Measurements from ENCODE around the gene ENTPD2.

The ENTPD2 gene

DNA sequence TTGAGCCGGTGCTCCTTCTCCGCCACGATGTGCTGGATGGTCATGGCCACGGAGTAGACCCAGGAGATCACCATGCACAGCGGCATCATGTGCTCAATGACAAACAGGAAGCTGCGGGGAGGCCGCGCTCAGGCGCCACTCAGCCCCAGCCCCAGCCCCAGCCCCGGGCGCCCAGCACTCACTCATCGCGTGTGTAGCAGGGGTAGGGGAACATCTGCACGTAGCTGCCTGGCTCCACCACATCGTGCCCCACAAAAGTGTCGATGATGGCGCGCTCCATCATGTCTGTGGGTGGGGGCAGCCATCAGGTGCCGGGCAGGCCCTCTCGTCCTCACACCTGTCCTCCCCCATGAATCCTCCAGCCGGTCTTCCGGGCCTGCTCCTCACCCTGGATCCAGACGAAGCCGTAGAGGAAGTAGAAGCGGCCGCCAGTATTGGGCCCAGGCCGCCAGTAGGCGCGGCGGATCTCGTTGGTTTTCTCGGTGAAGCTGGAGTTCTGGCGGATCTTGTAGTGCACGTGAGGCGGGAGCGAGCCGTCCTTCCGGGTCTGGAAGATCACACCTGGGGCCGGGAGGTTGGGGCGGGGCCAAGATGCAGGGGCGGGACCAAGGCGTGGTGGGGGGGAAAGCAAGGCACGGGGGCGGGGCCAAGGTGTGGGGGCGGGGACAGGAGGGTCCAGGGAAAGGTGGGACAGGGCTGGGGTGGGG is 35.9 kb downstream of the ENTPD2 start:
- H3K27ac ChIP-seq, result no peak overlapping the region
- TF ChIP-seq, protein P1, sequence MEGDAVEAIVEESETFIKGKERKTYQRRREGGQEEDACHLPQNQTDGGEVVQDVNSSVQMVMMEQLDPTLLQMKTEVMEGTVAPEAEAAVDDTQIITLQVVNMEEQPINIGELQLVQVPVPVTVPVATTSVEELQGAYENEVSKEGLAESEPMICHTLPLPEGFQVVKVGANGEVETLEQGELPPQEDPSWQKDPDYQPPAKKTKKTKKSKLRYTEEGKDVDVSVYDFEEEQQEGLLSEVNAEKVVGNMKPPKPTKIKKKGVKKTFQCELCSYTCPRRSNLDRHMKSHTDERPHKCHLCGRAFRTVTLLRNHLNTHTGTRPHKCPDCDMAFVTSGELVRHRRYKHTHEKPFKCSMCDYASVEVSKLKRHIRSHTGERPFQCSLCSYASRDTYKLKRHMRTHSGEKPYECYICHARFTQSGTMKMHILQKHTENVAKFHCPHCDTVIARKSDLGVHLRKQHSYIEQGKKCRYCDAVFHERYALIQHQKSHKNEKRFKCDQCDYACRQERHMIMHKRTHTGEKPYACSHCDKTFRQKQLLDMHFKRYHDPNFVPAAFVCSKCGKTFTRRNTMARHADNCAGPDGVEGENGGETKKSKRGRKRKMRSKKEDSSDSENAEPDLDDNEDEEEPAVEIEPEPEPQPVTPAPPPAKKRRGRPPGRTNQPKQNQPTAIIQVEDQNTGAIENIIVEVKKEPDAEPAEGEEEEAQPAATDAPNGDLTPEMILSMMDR (conservative IDR thresholded peaks at IDR 0.05), result no peak

DNA sequence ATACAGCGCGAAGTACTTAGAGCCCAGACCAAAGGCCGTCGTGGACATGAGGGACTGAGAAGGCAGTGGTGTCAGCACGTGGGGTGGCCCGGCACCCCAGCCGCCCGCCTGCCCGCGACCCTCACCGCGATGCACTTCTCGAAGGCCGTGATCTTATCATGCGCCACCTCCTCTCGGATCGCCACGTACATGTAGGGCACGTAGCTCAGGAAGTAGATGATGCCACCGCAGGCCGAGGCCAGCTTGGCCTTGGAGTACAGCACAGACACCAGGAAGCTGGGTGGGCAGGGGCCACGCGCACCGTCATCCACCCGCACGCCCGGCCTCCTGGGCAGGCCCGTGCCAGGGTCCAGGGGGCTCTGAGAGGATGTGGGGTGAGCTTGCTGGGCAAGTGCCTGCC is 36.8 kb downstream of the ENTPD2 start:
- TF ChIP-seq, protein P1 (conservative IDR thresholded peaks at IDR 0.05), result no peak
- H3K27ac ChIP-seq, result no peak overlapping the region

DNA sequence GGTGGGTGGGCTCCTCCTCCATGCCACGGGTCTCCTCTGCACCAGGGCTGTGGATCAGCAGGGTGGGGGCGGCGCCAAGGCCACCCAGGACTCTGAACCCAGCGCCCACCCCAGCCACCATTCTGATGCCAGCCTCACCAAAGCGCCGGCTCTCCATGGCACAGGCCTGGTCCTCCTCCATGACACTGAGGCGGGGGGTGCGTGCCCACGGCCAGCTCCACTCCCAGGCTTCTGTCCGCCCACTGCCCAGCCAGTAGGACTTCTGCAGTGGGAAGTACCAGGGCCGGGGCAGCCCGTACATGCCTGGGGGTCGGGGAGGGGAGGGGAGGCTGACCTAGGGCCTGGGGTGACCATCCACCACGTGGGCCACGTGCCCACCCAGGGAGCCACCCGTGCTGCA is 37.4 kb downstream of the ENTPD2 start:
- no peak overlapping the region for H3K27ac ChIP-seq
- TF ChIP-seq, protein P1 (conservative IDR thresholded peaks at IDR 0.05), result no peak

DNA sequence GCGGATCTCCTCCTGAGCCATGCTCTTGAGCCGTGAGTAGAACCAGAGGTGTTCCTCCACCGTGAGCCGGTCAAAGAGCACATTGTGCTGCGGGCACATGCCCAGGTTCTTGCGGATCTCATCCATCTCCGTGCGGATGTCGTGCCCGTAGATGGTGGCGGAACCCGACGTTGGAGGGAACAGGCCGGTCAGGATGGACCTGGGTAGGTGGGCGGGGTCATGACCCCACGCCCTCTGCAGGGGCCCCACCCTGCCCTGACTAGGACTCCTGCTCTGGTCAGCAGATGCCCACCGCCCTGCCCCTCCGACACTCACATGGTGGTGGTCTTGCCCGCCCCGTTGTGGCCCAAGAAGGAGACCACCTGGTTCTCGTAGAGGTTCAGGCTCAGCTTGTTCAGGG is 37.9 kb downstream of the ENTPD2 start:
- no peak overlapping the region for H3K27ac ChIP-seq
- TF ChIP-seq, protein P1 (conservative IDR thresholded peaks at IDR 0.05), result no peak

DNA sequence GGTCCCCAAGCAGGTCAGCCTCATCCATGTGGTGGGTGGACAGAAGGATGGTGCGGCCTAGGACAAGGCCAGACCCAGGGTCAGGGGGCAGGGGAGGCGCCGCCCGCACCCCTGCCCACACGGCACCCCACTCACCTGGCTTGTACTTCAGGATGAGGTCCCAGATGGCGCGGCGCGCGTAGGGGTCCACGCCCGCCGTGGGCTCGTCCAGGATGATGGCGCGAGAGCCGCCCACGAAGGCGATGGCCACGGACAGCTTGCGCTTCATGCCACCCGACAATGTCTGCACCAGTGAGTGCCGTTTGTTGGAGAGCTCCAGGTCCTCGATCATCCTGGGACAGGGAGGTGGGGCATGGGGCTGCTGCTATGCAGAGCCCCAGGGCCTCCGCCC is 38.3 kb downstream of the ENTPD2 start:
- H3K27ac ChIP-seq, result no peak overlapping the region
- TF ChIP-seq, protein P1 (conservative IDR thresholded peaks at IDR 0.05), result no peak

DNA sequence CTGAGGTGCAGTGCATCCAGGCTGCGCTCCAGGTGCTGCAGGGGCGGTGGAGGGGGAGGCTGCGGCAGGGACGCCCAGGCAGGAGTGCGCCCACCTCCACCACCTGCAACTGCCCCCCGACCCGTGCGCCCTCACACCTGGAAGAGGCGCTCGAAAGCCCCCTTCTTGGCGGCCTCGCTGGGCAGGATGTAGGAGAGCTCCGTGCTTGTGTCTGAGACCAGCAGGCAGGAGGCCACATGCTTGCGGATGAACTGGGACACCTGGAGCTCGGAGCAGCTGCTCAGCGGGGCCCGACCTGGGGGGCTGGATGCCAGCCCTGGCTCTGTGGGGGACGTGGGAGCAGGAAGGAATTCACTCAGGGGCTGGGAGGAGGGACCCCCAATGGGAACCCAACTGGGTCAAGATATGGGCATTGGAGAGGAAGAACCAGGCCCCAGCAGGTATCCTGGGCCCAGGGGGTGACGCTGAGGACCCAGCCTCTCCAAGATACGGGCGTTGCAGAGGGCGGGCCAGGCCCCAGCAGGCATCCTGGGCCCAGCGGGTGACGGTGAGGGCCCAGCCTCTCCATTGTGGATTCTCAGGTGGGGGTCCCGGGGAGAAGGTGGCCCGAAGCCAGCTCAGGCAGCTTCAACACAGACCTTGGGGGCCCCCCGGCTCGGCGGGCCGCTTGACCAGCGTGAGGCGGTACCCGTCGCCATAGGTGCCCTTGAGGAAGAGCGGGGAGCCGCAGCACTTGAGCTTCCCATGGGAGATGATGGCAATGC is 38.9 kb downstream of the ENTPD2 start:
- TF ChIP-seq, protein P1 (conservative IDR thresholded peaks at IDR 0.05), result no peak
- H3K27ac ChIP-seq, result no peak overlapping the region

DNA sequence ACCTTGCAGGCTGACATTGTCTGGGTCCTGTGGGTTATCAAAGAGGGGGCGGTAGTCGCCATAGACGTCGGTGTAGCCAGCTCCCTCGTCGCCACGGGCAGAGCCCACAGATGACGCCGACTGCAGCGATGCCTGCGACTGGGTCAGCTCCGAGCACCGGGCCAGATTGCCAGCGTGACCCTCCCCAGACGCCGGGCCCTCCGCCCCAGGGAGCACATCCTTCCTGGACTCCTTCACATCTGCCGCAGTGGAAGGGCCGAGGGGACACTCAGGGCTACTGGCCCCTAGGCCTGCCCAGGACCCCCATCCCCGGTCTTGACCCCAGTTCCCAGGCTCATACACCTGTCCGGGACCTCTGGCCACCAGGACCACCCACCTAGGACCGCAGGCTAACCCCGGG is 39.7 kb downstream of the ENTPD2 start:
- no peak overlapping the region for H3K27ac ChIP-seq
- TF ChIP-seq, protein P1 (conservative IDR thresholded peaks at IDR 0.05), result no peak
